HEK293 (cell line): Measurements from ENCODE around the gene PTPRN2.

Source experiments
- CTCF ChIA-PET: fragments of 350-600 bp; formaldehyde crosslinking; extraction: SDS; loops from one replicate; lab custom pipeline; 2021; ENCODE audit warnings: antibody characterized with exemption; lab: Yijun Ruan, JAX
- POLR2A ChIA-PET: fragments of 300-600 bp; formaldehyde crosslinking; extraction: SDS; loops from one replicate; lab custom pipeline; 2020; ENCODE audit warnings: antibody characterized with exemption, inconsistent platforms; lab: Yijun Ruan, JAX
- H3K27ac ChIP-seq: fragments of 200-500 bp; sonication (Bioruptor generic); 2 replicates; pipeline ENCODE4 v1.5.1; 2014; ENCODE audit warnings: low read depth, low read length, control low read depth, inconsistent platforms; ENCODE audit errors: extremely low read depth
- H3K36me3 ChIP-seq, 2 experiments: fragments of 200-500 bp in 1 of 2; sonication (Bioruptor generic) in 1 of 2; 1 replicate in 1 of 2; 2 replicates in 1 of 2; pipeline ENCODE4 v1.5.1; 2014 to 2017; ENCODE audit warnings: inconsistent platforms in 2 of 2, low read length in 2 of 2; ENCODE audit not compliant: control insufficient read depth in 2 of 2, insufficient read depth in 1 of 2
- H3K4me1 ChIP-seq: fragments of 200-500 bp; sonication (Bioruptor generic); 2 replicates; pipeline ENCODE4 v1.5.1; 2014; ENCODE audit warnings: mild to moderate bottlenecking, low read length, inconsistent platforms; ENCODE audit not compliant: control insufficient read depth, insufficient read depth
- H3K4me3 ChIP-seq: 2 replicates; pipeline ENCODE4 v1.5.1; 2011; ENCODE audit warnings: low read depth, mild to moderate bottlenecking, control low read depth, low read length, moderate library complexity
- H3K9me3 ChIP-seq: fragments of 200-500 bp; sonication (Bioruptor generic); 2 replicates; pipeline ENCODE4 v1.5.1; 2014; ENCODE audit warnings: low read depth, low read length, inconsistent platforms; ENCODE audit not compliant: control insufficient read depth, insufficient read depth
- GLIS1 ChIP-seq: fragments of 450-650 bp; formaldehyde crosslinking; IDR thresholded peaks from 2 replicates; pipeline ENCODE4 v1.5.1; 2016; ENCODE audit warnings: missing biosample characterization, missing genetic modification characterization
- HOXA7 ChIP-seq: sonication (generic); formaldehyde crosslinking; IDR thresholded peaks from 2 replicates; pipeline ENCODE4 v1.8.1; 2022; ENCODE audit warnings: missing genetic modification reagents, borderline replicate concordance
- KLF1 ChIP-seq: fragments of 450-650 bp; formaldehyde crosslinking; IDR thresholded peaks from 2 replicates; pipeline ENCODE4 v1.5.1; 2016; ENCODE audit warnings: missing biosample characterization, missing genetic modification characterization
- KLF16 ChIP-seq: fragments of 450-650 bp; formaldehyde crosslinking; IDR thresholded peaks from 2 replicates; pipeline ENCODE4 v1.5.1; 2017; ENCODE audit warnings: missing biosample characterization, missing genetic modification characterization
- OVOL3 ChIP-seq: fragments of 450-650 bp; formaldehyde crosslinking; IDR thresholded peaks from 2 replicates; pipeline ENCODE4 v1.5.1; 2016; ENCODE audit warnings: missing biosample characterization, missing genetic modification characterization
- RBAK ChIP-seq: fragments of 450-650 bp; formaldehyde crosslinking; IDR thresholded peaks from 2 replicates; pipeline ENCODE4 v1.5.1; 2016; ENCODE audit warnings: missing biosample characterization, missing genetic modification characterization
- SALL2 ChIP-seq: fragments of 450-650 bp; formaldehyde crosslinking; IDR thresholded peaks from 2 replicates; pipeline ENCODE4 v1.5.0; 2017; ENCODE audit warnings: missing biosample characterization, mild to moderate bottlenecking, missing genetic modification characterization, borderline replicate concordance
- WT1 ChIP-seq: fragments of 450-650 bp; formaldehyde crosslinking; IDR thresholded peaks from 2 replicates; pipeline ENCODE4 v1.5.1; 2016; ENCODE audit warnings: missing biosample characterization, missing genetic modification characterization
- ZEB2 ChIP-seq: fragments of 450-650 bp; formaldehyde crosslinking; IDR thresholded peaks from 2 replicates; pipeline ENCODE4 v1.5.1; 2016; ENCODE audit warnings: missing biosample characterization, missing genetic modification characterization
- ZFP41 ChIP-seq: fragments of 450-650 bp; formaldehyde crosslinking; IDR thresholded peaks from 2 replicates; pipeline ENCODE4 v1.5.1; 2016; ENCODE audit warnings: missing biosample characterization, missing genetic modification characterization, borderline replicate concordance
- ZNF148 ChIP-seq: fragments of 450-650 bp; formaldehyde crosslinking; IDR thresholded peaks from 2 replicates; pipeline ENCODE4 v1.5.0; 2017; ENCODE audit warnings: missing biosample characterization, missing genetic modification characterization, borderline replicate concordance
- ZNF311 ChIP-seq: fragments of 450-650 bp; formaldehyde crosslinking; IDR thresholded peaks from 2 replicates; pipeline ENCODE4 v1.5.1; 2017; ENCODE audit warnings: missing biosample characterization, missing genetic modification characterization, borderline replicate concordance
- ZNF416 ChIP-seq: fragments of 450-650 bp; formaldehyde crosslinking; IDR thresholded peaks from 2 replicates; pipeline ENCODE4 v1.5.1; 2016; ENCODE audit warnings: missing biosample characterization, missing genetic modification characterization
- ZNF423 ChIP-seq: fragments of 450-650 bp; formaldehyde crosslinking; IDR thresholded peaks from 2 replicates; pipeline ENCODE4 v1.5.1; 2016; ENCODE audit warnings: missing biosample characterization, missing genetic modification characterization
- ZNF473 ChIP-seq: fragments of 450-650 bp; formaldehyde crosslinking; IDR thresholded peaks from 2 replicates; pipeline ENCODE4 v1.5.1; 2017; ENCODE audit warnings: missing biosample characterization, missing genetic modification characterization
- ZNF488 ChIP-seq: fragments of 450-650 bp; formaldehyde crosslinking; IDR thresholded peaks from 2 replicates; pipeline ENCODE4 v1.5.1; 2016; ENCODE audit warnings: missing biosample characterization, missing genetic modification characterization
- ZNF558 ChIP-seq: fragments of 450-650 bp; formaldehyde crosslinking; IDR thresholded peaks from 2 replicates; pipeline ENCODE4 v1.5.1; 2016; ENCODE audit warnings: missing biosample characterization, missing genetic modification characterization
- ZNF654 ChIP-seq: fragments of 450-650 bp; formaldehyde crosslinking; IDR thresholded peaks from 2 replicates; pipeline ENCODE4 v1.5.1; 2016; ENCODE audit warnings: low read depth, missing biosample characterization, missing genetic modification characterization
- TF ChIP-seq, protein P1 (sequence below): fragments of 450-650 bp; formaldehyde crosslinking; IDR thresholded peaks from 2 replicates; pipeline ENCODE4 v1.5.1; 2016; ENCODE audit warnings: missing biosample characterization, missing genetic modification characterization
- TF ChIP-seq, protein P2 (sequence below): fragments of 450-650 bp; formaldehyde crosslinking; IDR thresholded peaks from 2 replicates; pipeline ENCODE4 v1.5.1; 2016; ENCODE audit warnings: missing biosample characterization, missing genetic modification characterization
- TF ChIP-seq, protein P3 (sequence below): fragments of 450-650 bp; formaldehyde crosslinking; IDR thresholded peaks from 2 replicates; pipeline ENCODE4 v1.5.1; 2016; ENCODE audit warnings: missing biosample characterization, missing genetic modification characterization

The PTPRN2 gene

GRCh38 chr7:157769526-157770215 lies 818.0 kb downstream of the PTPRN2 start:
- no peaks in the 10 kb centered on the region for H3K9me3 ChIP-seq
- no peak for TF ChIP-seq ZNF311 (tag by site-specific recombination)
- TF ChIP-seq ZNF148 (tag by site-specific recombination): no peak
- no peak overlapping the region for H3K27ac ChIP-seq
- H3K36me3 ChIP-seq: no peaks in the 10 kb centered on the region
- CTCF ChIA-PET: no interaction called here
- no peaks in the 10 kb centered on the region for H3K4me1 ChIP-seq
- no peak overlapping the region for H3K4me3 ChIP-seq
- POLR2A ChIA-PET: no interaction called here

GRCh38 chr7:157769086-157769485 lies 818.5 kb downstream of the PTPRN2 start:
- POLR2A ChIA-PET: no interaction called here
- Histone ChIP-seq H3K36me3 (no peaks in the 10 kb centered on the region), H3K27ac (no peak overlapping the region), H3K4me1 (no peaks in the 10 kb centered on the region), H3K9me3 (no peaks in the 10 kb centered on the region), H3K4me3 (no peak overlapping the region)
- TF ChIP-seq OVOL3 (tag by site-specific recombination) (no peak), RBAK (no peak), ZNF558 (tag by site-specific recombination) (no peak), ZNF654 (tag by site-specific recombination) (no peak), ZFP41 (tag by site-specific recombination) (no peak), ZNF488 (tag by site-specific recombination) (no peak), GLIS1 (tag by site-specific recombination) (no peak), ZNF416 (no peak)
- TF ChIP-seq, protein P1, sequence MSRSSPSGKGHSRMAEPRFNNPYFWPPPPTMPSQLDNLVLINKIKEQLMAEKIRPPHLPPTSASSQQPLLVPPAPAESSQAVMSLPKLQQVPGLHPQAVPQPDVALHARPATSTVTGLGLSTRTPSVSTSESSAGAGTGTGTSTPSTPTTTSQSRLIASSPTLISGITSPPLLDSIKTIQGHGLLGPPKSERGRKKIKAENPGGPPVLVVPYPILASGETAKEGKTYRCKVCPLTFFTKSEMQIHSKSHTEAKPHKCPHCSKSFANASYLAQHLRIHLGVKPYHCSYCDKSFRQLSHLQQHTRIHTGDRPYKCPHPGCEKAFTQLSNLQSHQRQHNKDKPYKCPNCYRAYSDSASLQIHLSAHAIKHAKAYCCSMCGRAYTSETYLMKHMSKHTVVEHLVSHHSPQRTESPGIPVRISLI (tag by site-specific recombination): no peak
- TF ChIP-seq, protein P2, sequence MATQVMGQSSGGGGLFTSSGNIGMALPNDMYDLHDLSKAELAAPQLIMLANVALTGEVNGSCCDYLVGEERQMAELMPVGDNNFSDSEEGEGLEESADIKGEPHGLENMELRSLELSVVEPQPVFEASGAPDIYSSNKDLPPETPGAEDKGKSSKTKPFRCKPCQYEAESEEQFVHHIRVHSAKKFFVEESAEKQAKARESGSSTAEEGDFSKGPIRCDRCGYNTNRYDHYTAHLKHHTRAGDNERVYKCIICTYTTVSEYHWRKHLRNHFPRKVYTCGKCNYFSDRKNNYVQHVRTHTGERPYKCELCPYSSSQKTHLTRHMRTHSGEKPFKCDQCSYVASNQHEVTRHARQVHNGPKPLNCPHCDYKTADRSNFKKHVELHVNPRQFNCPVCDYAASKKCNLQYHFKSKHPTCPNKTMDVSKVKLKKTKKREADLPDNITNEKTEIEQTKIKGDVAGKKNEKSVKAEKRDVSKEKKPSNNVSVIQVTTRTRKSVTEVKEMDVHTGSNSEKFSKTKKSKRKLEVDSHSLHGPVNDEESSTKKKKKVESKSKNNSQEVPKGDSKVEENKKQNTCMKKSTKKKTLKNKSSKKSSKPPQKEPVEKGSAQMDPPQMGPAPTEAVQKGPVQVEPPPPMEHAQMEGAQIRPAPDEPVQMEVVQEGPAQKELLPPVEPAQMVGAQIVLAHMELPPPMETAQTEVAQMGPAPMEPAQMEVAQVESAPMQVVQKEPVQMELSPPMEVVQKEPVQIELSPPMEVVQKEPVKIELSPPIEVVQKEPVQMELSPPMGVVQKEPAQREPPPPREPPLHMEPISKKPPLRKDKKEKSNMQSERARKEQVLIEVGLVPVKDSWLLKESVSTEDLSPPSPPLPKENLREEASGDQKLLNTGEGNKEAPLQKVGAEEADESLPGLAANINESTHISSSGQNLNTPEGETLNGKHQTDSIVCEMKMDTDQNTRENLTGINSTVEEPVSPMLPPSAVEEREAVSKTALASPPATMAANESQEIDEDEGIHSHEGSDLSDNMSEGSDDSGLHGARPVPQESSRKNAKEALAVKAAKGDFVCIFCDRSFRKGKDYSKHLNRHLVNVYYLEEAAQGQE (tag by site-specific recombination): no peak
- CTCF ChIA-PET: no interaction called here

- Histone ChIP-seq H3K36me3 (no peaks in the 10 kb centered on the region), H3K9me3 (no peaks in the 10 kb centered on the region), H3K4me3 (no peak overlapping the region), H3K27ac (no peak overlapping the region), H3K4me1 (no peaks in the 10 kb centered on the region)
- ChIA-PET POLR2A (no interaction called here), CTCF (no interaction called here)
- TF ChIP-seq HOXA7 (CRISPR knock-in tag) (no peak), KLF16 (no peak), ZNF423 (no peak), WT1 (tag by site-specific recombination) (no peak), ZEB2 (tag by site-specific recombination) (no peak), ZNF473 (no peak), SALL2 (tag by site-specific recombination) (no peak), KLF1 (tag by site-specific recombination) (no peak)
- TF ChIP-seq, protein P3, sequence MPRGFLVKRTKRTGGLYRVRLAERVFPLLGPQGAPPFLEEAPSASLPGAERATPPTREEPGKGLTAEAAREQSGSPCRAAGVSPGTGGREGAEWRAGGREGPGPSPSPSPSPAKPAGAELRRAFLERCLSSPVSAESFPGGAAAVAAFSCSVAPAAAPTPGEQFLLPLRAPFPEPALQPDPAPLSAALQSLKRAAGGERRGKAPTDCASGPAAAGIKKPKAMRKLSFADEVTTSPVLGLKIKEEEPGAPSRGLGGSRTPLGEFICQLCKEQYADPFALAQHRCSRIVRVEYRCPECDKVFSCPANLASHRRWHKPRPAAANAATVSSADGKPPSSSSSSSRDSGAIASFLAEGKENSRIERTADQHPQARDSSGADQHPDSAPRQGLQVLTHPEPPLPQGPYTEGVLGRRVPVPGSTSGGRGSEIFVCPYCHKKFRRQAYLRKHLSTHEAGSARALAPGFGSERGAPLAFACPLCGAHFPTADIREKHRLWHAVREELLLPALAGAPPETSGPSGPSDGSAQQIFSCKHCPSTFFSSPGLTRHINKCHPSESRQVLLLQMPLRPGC: no peak
Measured at GRCh38 chr7:157768198-157768597, 819.4 kb downstream of the PTPRN2 start.
